NB4 (cell line): ENCODE results near the gene CNTNAP2.

Source experiments
- CTCF ChIP-seq: IDR thresholded peaks from one replicate; pipeline ENCODE4 v1.5.1; 2012; ENCODE audit warnings: low read depth, low read length
- MAX ChIP-seq: IDR thresholded peaks from 2 replicates; pipeline ENCODE4 v1.6.1; 2011; ENCODE audit warnings: low read depth, low read length
- POLR2A ChIP-seq: IDR thresholded peaks from 2 replicates; pipeline ENCODE4 v1.6.1; 2011; ENCODE audit warnings: mild to moderate bottlenecking; ENCODE audit not compliant: insufficient read length; ENCODE audit errors: extremely low read depth

- TF ChIP-seq CTCF: no peak
- TF ChIP-seq POLR2A: no peak
- TF ChIP-seq MAX: no peak
Measured at GRCh38 chr7:148299350-148300276, 2183.0 kb downstream of the CNTNAP2 start.
